ENCODE data around the gene NIT1.

NIT1 gene

GRCh38 chr1:161163793-161164192 lies 45.9 kb downstream of the NIT1 start:
- DNase-seq (no peak), ATAC-seq (no peak)
- H3K27me3 Mint-ChIP-seq: no peaks in the 10 kb centered on the region
- H3K4me3 Mint-ChIP-seq: no peak overlapping the region
- H3K9me3 Mint-ChIP-seq: no peaks in the 10 kb centered on the region
- H3K27ac Mint-ChIP-seq: no peak overlapping the region
- H3K4me1 Mint-ChIP-seq: peaks cover 58% of the 10 kb centered on the region
- peaks cover 19% of the 10 kb centered on the region for H3K36me3 Mint-ChIP-seq (ENCODE audit: low read depth)

GRCh38 chr1:161164901-161165610 lies 47.2 kb downstream of the NIT1 start:
- Mint-ChIP-seq H3K4me1 (peaks cover 50% of the 10 kb centered on the region), H3K27ac (peak overlapping the region; percentile 15), H3K27me3 (no peaks in the 10 kb centered on the region), H3K36me3 (ENCODE audit: low read depth) (peaks cover 18% of the 10 kb centered on the region), H3K9me3 (no peaks in the 10 kb centered on the region), H3K4me3 (peak overlapping the region; percentile 92)
- ATAC-seq: no peak
- DNase-seq: no peak

GRCh38 chr1:161165742-161166668 lies 48.1 kb downstream of the NIT1 start, which contains the start of gene PPOX:
Gene PPOX (plus strand): TSS chr1:161166426. CDS start chr1:161166848, 422 bp downstream.
- Mint-ChIP-seq H3K27ac (peak within 1 kb of the TSS; percentile 76), H3K27me3 (no peaks in the 10 kb centered on the region), H3K9me3 (no peaks in the 10 kb centered on the region), H3K4me1 (peaks cover 41% of the 10 kb centered on the region), H3K4me3 (peak within 1 kb of the TSS; percentile 92), H3K36me3 (ENCODE audit: low read depth) (peaks cover 20% of the 10 kb centered on the region)
- ATAC-seq (peak; percentile 98), DNase-seq (peak; percentile 90)

GRCh38 chr1:161166669-161167548 lies 49.0 kb downstream of the NIT1 start:
- H3K36me3 Mint-ChIP-seq (ENCODE audit: low read depth): peaks cover 16% of the 10 kb centered on the region

GRCh38 chr1:161168906-161169305 lies 51.0 kb downstream of the NIT1 start:
- no peak for ATAC-seq
- no peaks in the 10 kb centered on the region for H3K9me3 Mint-ChIP-seq
- no peak overlapping the region for H3K27ac Mint-ChIP-seq
- H3K4me3 Mint-ChIP-seq: no peak overlapping the region
- H3K36me3 Mint-ChIP-seq (ENCODE audit: low read depth): peaks cover 22% of the 10 kb centered on the region
- no peak for DNase-seq
- H3K27me3 Mint-ChIP-seq: no peaks in the 10 kb centered on the region
- H3K4me1 Mint-ChIP-seq: peaks cover 33% of the 10 kb centered on the region

More at GRCh38 chr1:161166669-161167548, 49.0 kb downstream of the NIT1 start:
- peak overlapping the region; percentile 76 for H3K27ac Mint-ChIP-seq
- ATAC-seq: no peak
- H3K9me3 Mint-ChIP-seq: no peaks in the 10 kb centered on the region
- H3K4me1 Mint-ChIP-seq: peaks cover 35% of the 10 kb centered on the region
- no peak for DNase-seq
- H3K27me3 Mint-ChIP-seq: no peaks in the 10 kb centered on the region
- H3K4me3 Mint-ChIP-seq: peak overlapping the region; percentile 92

All from activated naive CD8-positive, alpha-beta T cell treated with anti-CD3 and anti-CD28 coated beads, Interleukin-2, amount 50 U/mL, for 24 hours (primary cell).